Femur (tissue), 1 donor: Measurements from ENCODE around the gene XNDC1N.

Experiments
- DNase-seq: peaks from one replicate; pipeline ENCODE4 v3.0.0-alpha.2; 2017

XNDC1N gene, protein sequence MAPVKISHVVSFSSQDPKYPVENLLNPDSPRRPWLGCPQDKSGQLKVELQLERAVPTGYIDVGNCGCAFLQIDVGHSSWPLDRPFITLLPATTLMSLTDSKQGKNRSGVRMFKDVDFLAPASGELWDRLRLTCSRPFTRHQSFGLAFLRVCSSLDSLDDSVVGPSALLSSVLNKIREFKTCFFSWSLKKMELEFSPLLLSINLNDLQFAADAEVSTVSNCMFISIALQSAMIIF

DNA sequence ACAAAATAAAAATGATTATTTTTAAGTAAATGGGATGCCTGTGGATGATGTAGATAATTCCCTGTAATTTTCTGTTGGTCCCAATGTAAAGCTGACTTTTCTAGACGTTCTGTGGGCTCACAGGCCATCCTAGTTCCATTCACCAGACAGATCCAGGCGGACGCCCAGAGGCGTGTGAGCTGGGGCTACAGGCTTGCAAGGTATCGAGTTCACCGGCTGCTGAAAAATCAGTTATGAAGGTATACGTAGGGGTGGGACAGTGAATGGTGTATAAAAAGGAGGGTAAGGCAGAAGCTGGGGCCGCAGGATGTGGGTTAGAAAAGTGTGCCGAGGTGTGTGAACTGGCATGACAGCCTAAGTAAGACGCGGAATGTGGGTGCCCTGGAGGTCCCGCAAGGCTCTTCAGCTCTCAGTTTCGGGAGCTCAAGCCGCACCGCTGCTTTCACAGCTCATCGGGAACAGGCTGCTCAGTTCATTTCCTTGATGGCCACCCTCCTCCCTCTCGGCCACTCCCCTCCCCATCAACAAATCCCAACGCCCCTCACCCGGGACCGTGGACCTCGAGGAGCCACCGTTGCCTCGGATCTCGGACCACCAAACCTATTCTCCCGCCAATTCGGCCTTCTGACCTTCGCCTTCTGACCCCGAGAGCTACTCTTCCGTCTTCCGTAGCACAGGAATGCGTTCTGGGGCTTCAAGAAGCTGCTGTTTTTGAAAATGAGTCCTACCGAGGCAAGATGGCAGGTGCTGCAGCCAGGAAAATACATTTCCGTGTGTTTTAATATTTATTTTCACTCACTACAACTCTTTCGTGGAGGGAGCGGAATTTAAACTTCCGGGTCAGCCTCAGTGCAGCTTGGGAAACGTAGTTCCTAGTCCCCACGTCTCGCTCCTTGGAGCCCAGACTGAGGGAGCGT, at the start of gene XNDC1N:
Gene XNDC1N (minus strand): TSS at position 775 of the 917 bp plus-strand sequence. CDS start 5,241 bp downstream, outside the sequence.
- DNase-seq = peak; percentile 20

DNA sequence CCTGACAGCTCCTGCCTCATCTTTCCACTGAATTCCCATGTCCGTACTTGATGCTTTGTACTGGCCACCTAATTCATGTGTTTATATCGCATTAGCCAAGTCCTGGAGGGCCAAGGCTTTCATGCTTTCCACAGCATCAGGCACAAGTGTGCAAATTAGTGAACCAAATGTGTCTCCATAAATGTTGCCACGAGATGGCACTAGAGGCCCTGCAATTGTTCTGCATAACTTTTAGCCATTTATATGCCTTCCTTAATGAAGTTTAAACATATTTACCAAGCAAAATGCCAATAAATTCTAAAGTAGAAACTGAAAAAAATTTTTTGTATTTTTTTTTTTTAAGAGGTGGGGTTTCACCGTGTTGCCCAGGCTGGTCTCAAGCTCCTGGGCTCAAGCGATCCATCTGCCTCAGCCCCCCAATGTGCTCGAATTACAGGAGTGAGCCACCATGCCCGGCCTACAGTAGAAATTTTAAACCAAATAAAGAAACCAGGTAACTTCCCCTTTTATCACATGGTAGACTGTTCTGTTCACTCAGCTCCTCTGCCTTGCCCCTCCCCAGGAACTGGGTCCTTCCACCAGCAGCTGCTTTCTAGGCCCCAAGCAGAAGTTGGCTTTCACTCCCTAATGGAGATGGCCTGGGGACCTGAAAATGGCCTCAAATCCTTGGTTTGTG, 49.5 kb upstream of the XNDC1N start:
- DNase-seq = peak; percentile 49

DNA sequence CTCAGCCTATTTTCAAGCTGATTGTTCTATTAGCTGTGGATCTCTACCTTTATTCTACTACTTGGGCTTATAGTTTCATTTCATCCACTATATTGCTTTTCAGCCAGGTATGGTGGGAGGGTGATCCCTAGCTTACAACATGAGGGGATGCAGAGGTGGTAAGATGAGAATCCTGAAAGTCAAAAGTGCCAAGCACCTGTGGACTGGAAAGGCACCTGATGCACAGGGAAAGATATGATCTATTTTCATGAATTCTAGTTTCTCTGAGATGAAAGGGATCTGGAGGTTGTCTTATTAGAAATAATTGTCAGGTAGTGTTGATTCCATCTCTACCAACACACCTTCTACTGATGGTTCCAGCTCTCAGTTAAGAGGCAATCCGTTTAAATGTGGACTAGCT, 48.7 kb upstream of the XNDC1N start:
- DNase-seq = no peak

DNA sequence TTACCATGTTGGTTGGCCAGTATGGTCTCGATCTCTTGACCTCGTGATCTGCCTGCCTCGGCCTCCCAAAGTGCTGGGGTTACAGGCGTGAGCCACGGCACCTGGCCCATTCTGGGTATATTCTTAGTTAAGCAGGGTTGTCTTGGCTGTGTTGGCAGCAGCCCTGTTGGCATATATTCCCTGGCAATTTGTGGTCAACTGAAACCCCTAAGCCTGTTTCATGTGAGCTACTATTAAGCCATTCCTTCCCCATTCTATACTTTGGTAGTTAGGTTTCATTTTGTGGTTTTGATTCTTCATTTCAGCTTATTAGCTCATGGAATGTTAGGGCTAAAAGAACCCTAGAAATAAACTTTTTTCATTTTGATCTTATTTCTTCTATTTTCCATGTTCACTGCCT, 48.2 kb upstream of the XNDC1N start:
- peak; percentile 59 for DNase-seq

DNA sequence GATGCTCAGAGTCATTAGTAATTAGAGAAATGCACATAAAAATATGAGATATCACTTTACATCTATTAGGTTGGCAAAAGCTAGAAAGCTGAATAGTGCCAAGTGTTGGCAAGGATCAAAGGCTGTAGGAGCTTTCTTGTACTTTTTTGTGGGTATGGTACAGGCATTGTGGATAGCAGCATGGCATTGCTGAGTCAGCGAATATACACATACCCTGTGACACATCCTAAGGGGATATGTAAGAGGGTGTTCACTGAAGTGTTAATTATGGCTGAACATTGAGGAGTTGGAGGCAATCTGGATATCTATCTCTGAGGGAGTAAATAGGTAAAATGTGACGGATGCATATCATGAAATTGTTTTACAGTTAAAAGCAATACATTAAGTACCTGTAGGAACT, 43.3 kb upstream of the XNDC1N start:
- DNase-seq = no peak

DNA sequence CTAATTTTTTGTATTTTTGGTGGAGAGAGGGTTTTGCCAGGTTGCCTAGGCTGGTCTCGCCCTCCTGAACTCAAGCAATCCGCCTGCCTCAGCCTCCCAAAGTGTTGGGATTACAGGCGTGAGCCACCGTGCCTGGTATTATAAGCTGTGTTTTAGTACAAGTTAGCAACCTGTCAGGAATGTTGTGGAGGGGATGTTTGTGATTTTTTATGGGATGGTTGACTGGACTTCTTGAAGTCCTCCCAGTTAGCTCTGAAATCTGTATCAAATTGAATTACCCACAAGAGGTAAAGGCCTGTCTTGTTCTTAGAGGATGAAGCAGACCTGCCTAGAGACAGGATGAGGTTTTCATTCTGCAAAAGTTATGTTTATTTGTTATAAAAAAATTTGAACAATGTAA, 36.2 kb upstream of the XNDC1N start:
- no peak for DNase-seq

DNA sequence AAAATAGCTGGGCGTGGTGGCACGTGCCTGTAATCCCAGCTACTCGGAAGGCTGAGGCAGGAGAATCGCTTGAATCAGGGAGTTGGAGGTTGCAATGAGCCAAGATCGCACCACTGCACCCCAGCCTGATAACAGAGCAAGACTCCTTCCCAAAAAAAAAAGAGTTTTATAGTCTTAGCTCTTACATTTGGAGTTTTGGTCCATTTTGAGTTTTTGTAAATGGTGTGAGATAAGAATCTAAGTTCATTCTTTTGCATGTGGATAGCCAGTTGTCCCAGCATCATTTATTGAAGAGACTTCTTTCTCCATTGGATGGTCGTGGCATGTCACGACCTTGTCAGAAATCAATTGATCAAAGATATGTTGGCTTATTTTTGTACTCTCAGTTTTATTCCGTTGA, 35.1 kb upstream of the XNDC1N start:
- DNase-seq = no peak

DNA sequence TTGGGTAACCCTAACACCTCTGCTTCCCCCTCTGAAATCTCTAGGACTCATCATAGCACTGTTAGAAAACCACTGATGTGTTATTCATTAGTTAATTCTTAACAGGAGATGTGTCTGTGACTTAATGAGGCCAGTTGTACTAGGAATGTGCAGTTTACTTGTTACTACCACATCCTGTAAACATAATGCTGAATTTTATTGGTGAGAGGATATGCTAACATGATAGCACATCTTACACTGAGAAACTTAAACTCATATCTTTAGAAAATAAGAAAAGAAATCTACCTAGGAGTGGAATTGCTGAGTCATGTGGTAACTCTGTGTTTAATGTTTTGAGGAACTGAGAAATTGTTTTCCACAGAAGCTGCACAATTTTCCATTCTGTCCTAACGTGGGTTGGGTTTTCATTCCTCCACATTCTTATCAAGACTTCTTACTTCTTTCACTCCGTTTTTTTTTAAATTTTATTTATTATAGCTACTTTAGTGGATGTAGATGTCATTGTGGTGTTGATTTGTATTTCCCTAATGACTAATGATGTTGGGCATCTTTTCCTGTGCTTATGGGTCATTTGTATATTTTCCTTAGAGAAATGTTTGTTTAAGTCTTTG, 34.1 kb upstream of the XNDC1N start:
- DNase-seq = no peak

DNA sequence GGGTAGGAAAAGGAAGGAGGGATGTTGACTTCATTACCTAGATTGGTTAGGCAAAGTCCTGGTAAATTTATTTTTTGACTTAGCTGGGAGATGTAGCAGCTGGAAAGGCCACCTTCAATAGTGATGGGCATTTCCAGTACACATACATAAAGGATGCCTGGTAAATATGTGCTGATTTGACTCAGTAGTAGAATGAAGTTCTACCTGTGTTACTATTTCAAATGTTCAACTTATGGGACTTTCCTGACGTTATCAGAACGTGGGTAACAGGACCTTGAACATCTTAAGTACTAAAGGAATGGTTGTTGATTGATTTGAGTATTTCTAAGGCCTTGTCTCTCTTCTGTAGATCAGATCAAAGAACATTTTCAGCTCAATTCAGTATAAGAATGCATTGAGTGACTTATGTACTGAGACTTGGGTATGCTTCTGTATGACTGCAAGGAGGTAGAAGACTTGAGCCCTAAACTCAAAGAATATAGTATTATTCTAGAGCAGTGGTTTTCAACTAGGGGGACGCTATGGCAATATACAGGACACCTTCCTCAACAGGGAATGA, 27.6 kb upstream of the XNDC1N start:
- DNase-seq = no peak

DNA sequence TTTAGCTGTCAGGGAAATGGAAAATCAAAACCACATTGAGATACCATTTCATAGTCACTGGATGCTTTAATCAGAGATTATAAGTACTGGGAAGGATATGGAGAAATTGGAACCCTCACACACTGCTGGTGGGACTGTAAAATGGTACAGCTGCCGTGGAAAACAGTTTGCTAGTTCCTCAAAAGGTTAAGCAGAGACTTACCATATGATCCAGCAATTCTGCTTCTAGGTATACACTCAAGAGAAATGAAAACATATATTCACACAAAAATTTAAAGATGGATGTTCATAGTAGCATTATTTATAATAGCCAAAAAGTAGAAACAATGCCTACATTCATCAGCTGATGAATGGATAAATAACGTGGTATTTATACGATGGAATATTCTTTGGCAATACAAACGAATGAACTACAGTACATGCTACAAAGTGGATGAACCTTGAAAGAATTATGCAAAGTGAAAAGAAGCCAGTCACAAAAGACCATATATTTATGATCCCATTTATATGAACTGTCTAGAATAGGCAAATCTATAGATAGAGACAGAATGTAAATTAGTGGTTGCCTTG, 23.4 kb upstream of the XNDC1N start:
- DNase-seq = no peak

DNA sequence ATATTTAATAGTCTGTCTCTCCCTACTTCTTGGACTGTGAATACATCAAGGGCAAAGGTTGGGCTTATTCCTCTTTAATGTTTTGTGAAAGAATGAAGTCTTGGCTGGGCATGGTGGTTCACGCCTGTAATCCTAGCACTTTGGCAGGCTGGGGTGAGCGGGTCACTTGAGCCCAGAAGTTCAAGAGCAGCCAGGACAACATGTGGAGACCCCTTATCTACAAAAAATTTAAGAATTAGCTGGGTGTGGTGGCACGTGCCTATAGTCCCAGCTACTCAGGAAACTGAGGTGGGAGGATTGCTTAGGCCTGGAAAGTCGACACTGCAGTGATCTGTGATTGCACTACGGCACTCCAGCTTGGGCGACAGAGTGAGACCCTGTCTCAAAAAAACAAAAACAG, 20.6 kb upstream of the XNDC1N start:
- no peak for DNase-seq

DNA sequence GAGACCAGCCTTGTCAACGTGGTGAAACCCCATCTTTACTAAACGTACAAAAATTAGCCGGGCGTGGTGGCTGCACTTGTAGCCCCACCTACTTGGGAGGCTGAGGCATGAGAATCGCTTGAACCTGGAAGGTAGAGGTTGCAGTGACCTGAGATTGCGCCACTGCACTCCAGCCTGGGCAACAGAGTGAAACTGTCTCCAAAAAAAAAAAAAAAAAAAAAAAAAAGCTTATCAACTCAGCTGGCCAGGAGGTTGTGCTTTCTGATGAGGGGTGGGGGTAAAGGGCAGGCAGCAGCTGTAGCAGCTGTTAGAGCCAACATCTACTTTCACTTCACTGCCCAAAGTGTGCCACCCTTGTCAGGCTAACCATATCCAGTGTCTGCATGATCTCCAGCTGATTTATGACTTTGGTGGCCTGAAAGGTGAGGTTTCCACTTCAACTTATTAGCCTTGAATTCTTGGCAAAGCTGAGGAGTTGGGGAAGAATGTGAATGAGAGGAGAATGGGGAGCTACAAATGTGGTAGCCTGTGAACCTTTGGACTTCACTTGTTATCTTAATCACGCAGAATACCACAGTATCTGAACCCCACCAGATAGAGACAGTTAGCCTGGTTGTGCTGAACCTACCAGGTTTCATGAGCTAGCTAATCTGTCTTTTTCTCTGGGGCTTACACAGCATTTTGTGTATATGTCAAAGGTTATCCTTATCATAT, 20.1 kb upstream of the XNDC1N start:
- no peak for DNase-seq

DNA sequence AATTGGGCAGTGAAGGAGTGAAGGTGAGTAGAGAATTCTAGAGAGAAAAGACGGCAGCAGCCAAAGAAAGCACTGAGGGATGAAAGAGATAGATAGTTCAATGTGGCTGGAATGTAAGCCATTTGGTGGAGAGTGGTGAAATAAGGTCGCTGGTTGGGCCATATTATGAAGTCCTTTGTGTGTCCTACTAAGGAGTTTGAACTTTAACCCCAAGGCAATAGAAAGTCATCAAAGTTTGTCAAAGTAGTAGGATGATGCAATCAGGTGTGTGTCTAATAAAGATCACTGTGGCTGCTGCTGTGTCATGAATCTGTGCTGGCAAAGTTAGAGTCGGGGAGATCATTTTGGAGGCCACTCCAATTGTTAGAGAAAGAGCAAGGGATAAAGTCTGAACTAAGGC, 19.1 kb upstream of the XNDC1N start:
- no peak for DNase-seq

DNA sequence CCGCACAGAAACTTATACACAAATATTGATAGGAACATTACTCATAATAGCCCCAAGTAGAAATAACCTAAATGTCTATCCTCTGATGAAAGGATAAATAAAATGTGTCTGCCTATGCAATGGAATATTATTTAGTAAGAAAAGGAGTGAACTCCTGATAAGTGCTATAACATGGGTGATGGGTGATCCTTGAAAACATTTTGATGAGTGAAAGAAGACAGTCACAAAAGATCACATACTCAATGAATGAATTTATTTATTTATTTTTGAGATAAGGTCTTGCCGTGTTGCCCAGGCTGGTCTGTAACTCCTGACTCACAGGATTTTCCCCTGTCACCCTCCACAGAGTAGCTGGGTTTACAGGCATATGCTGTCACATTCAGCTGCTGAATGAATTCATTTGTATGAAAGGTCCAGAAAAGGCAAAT, 17.8 kb upstream of the XNDC1N start:
- DNase-seq = no peak

DNA sequence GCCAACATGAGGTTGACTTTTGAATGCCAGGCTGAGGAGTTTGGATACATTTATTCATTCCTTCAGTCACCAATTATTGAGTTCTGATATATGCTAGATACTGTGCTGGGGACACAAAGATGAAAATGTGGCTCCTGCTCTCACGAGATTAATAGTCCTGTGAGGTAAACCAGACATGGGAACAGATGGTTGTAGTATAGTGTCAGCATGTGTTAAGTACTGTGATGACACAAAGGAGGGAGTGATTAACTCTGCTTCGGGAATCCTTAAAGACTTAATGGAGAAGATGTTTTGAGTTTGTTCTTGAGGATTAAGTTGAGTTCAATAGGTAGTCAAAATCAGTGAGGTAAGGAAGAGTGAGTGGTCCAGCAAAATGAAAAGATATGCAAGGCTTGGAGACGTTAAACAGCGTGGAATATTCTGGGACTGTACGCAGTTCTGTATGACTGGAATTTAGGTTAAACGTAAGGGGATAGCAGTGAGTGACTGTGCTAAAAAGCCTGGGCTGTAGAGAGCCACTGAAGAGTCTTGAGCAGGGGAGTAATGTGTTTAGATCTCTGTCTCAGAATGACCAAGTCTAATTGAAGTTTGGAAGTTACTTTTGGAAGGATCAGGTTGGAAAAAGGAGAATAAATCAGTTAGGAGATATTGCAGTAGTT, 12.3 kb upstream of the XNDC1N start:
- no peak for DNase-seq

DNA sequence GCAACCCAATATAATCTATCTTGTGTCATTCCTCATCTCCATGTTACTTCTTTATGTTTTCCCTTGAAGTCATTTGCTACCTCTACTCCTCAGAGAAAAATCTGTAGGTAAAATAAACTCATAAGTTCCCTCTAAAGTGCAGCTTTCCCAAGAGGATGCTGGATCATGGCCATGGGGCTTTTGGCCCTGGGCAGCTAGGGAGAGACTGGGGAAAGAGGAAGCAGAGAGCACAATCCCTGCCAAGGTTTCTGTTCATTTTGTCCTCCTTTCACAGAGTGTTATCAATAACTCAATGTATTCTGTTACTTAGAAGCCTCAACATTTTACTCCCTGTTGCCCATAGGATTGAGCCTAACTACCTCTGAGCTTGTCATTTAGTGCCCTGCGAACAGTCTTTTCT, 9.4 kb upstream of the XNDC1N start:
- no peak for DNase-seq

DNA sequence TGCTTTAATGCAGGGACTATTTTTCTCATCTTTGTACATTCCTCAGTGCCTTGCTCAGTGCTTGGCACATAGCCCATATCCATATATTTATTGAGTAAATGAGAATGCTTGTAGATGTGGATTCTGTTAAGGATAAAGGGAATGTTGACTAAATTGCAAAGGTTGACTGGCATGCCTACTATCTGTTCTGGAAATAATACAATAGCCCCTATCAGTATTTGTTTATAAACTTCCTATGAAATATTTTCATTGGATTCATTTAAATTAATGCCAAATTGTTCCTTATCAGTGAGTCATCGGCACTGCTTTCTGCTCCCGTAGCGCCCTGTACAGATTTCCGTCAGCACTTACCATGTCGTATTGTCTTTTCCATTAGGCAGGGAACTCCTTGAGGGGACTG, 8.4 kb upstream of the XNDC1N start:
- no peak for DNase-seq

DNA sequence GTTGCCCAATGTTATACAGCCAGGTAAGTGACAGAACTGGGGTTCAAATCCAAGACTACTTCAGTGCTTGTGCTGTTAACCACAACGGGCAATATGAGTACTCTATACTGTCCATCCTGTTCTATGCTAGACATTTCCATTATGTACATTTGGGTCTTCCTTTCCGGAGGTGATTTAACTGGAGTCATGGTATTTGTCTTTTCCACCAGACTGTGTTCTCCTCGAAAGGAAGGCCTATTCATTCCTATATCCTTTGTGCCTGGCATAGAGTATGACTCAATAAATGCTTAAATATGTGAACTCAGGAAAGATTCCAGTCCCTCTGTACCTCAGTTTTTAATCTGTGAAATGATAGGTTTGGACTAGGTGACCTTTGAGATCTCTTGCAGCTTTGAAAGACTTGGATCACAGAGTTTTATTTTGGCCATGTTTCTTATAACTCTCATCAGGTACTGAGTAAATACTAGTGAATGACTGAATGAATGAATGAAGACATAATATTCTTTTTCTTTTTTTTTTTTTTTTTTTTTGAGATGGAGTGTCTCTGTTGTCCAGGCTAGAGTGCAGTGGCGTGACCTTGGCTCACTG, 7.0 kb upstream of the XNDC1N start:
- no peak for DNase-seq

DNA sequence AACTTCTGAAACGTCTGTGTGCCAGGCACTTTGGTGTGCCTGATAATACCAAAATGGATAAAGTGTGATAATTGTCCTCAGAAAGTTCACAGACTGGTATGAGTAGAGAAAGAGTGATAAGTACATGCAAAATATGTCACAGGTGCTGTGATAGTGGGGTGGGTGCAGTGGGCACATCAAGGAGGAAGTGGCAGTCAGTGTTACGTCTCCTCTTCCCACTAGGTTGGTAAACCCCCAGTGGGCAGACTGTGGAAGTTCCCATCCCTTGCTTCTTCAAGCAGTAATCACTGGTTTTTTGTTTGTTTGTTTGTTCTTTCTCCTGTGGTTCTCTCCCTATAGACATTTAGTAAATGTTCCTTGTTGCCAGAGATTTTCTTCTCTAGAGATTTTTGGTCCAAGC, 5.8 kb upstream of the XNDC1N start:
- no peak for DNase-seq

DNA sequence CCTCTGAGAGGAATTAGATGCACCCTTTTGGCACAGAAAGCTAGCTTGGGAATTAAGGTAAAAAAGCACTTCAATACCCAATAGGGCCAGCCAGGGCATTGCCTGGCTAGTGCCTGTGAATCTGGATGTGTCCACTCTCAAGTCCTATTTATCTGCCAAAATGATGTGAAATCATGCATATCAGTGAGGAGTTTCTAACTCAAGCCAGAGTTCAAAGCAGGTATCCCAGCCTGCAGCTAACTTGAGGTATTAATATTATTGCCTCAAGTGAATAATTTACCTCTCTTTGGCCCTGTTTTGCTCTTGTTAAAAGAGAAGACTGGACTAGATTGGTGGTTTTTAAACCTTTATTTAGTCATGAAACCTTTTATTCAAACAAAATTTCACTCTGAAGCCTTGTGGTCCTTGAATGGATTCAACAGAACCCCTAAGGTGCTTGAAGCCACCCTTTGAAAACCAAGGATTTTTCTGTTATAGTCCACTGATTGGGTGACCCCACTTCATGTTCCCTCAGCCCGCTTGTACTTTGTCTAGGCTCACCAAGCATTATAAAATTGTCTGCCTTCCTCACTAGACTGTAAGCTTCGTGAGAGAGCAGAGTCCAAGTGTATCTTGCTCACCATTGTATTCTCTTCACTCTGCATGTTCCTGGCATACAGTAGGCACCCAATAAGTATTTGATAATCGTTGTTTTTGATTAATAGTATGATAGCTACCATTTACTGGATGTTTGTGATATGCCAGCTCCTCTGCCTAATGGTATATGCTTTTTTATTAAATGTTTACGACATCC, 4.9 kb upstream of the XNDC1N start:
- DNase-seq = no peak
